ENCODE measurements around the gene PTPN18. TPM values are rescaled to one million over a fixed set of nuclear protein-coding genes. Genes with fewer than 3 reads are reported as not detected.
"Not testable (repeated sequence)": the region's sequence is repeated elsewhere in the genome, so short reads cannot be mapped to it uniquely, and the experiment has no call there.

The PTPN18 gene
- total RNA-seq, 4 donors from 2014 or later: 43.1 to 104 (median 57.0) TPM

DNA sequence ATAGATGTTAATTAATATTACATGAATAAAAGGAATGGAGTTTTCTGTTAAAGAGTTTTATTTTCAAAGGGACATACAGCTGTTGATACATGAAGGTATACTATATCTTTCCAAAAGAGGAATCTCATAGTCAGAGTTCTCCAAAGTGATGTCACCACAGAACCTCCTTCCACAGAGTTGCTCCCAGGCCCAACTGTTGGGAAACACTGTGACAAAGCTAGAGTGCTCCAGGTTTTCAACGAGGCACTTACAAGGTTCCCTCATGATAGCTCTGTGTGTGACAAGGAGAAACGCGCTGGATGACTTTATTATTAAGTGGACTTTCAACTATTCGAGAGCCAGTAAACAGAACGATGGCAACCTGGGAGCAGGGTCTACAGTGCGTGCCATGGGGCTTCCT lies 33.5 kb downstream of the PTPN18 start:
- DNase-seq (ENCODE audit: low spot score) (no peak), ATAC-seq (ENCODE audit: low FRiP score) (no peak)
- TF ChIP-seq CTCF (IDR thresholded peaks at IDR 0.05): no peak

GRCh38 chr2:130389783-130390182 lies 33.9 kb downstream of the PTPN18 start:
- no peak for ATAC-seq (ENCODE audit: low FRiP score)
- DNase-seq (ENCODE audit: low spot score): no peak
- TF ChIP-seq CTCF (IDR thresholded peaks at IDR 0.05): no peak

- TF ChIP-seq CTCF (IDR thresholded peaks at IDR 0.05): no peak
- no peak for ATAC-seq (ENCODE audit: low FRiP score)
- DNase-seq (ENCODE audit: low spot score): no peak
These were observed 34.7 kb downstream of the PTPN18 start for GRCh38 chr2:130390460-130391057.

DNA sequence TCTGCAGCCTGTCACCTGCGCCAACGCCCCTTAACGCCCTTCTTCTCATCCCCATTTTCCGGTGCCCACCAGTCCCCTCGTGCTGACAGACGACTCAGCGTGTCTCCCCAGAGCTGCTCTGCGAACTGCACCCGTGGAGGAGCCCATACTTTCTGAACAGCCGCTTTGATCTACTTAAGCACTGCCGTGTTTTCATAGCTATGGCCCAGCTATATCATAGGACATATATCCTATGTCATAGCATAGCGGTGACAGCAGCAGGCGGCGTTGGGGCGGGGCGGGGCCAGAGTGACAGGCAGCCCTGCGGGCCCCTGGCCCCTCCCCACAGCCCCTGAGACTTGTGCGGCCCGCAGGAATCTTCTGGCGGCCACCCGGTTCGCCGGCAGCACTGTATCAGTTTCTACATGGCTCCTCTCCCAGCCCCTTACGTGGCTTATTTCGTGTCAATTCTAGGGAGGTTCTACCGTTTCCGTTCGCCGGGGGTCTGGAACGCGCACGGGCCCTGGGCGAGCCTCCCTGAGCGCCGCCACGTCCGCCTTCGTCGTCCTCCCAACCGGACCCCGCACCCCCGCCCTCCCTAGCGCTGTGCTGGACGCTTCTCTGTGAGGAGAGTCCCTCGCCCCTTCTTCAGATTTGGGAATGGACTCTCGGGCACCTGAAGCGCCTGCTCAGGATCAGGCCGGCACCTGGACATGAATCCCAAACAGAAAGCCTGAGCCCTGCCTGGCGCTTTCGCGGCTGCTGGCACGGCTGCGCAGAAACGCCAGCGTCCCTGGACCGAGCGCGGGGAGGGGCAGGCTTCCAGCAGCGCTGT lies 35.4 kb downstream of the PTPN18 start:
- ATAC-seq (ENCODE audit: low FRiP score) (peak; percentile 87), DNase-seq (ENCODE audit: low spot score) (peak; percentile 60)
- no peak for TF ChIP-seq CTCF (IDR thresholded peaks at IDR 0.05)

- no peak for TF ChIP-seq CTCF (IDR thresholded peaks at IDR 0.05)
- ATAC-seq (ENCODE audit: low FRiP score) (peak; percentile 40), DNase-seq (ENCODE audit: low spot score) (no peak)
These were observed 36.2 kb downstream of the PTPN18 start for GRCh38 chr2:130391872-130392670.

- ATAC-seq (ENCODE audit: low FRiP score) (no peak), DNase-seq (ENCODE audit: low spot score) (no peak)
- TF ChIP-seq CTCF (IDR thresholded peaks at IDR 0.05): no peak
These were observed 37.6 kb downstream of the PTPN18 start for GRCh38 chr2:130393318-130393910.

DNA sequence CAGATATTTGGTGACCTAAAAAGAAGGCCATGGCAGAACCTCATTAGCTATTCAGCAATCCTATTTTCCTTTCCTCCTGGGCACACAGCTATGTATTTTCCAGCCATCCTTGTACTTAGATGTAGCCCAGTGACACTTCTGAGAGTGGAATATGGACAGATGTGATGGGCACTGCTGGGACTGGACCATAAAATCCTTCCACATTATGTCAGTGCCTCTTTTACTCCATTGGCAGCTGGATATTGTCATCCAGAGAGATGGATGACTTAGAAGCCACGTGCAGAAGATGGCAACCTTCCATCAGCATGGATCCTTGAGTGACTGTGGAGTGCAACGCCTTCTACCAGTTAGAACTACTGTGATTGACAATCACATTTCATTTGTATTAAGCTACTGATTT lies 50.4 kb downstream of the PTPN18 start:
- not testable (repeated sequence) for DNase-seq (ENCODE audit: low spot score); ATAC-seq (ENCODE audit: low FRiP score)

- not testable (repeated sequence) for DNase-seq (ENCODE audit: low spot score); ATAC-seq (ENCODE audit: low FRiP score)
These were observed 60.8 kb downstream of the PTPN18 start for GRCh38 chr2:130416693-130417092.

GRCh38 chr2:130418845-130419244 lies 63.0 kb downstream of the PTPN18 start:
- ATAC-seq (ENCODE audit: low FRiP score); DNase-seq (ENCODE audit: low spot score): not testable (repeated sequence)

All from omental fat pad (tissue), 4 donors.